Bronchial epithelial cell (primary cell): Measurements from ENCODE around the gene BLACAT1. TPM values are rescaled to one million over a fixed set of nuclear protein-coding genes. Genes with fewer than 3 reads are reported as not detected.
A peak's percentile ranks its signal among the peaks of the same experiment; 100 is the strongest.

Experiments used
- DNase-seq: peaks from one replicate; pipeline ENCODE4 v3.0.0-alpha.2; 2010; ENCODE audit warnings: low read depth
- FAIRE-seq: peaks from 2 replicates; lab custom pipeline; 2011; peaks lifted over from hg19 to GRCh38; lab: Jason Lieb, UNC
- H3K27me3 ChIP-seq: 2 replicates; pipeline ENCODE4 v1.5.1; 2011; ENCODE audit warnings: low read length; ENCODE audit not compliant: control insufficient read depth, insufficient read depth
- H3K36me3 ChIP-seq: 2 replicates; pipeline ENCODE4 v1.5.1; 2011; ENCODE audit warnings: low read length; ENCODE audit not compliant: control insufficient read depth, insufficient read depth
- H3K4me3 ChIP-seq: 2 replicates; pipeline ENCODE4 v1.5.1; 2011; ENCODE audit warnings: mild to moderate bottlenecking, low read depth, low read length, control low read depth
- CTCF ChIP-seq: IDR thresholded peaks from 2 replicates; pipeline ENCODE4 v1.5.1; 2011; ENCODE audit warnings: mild to moderate bottlenecking, moderate library complexity, low read length, control low read depth, inconsistent platforms; ENCODE audit not compliant: insufficient read depth, severe bottlenecking
- total RNA-seq: library from RNA; depleted of rRNA; stranded (reverse); fragments of >200 nt; gene quantifications from 2 replicates; pipeline ENCODE4 v1.2.1, GENCODE V29; 2014

BLACAT1 gene
- total RNA-seq, 1 donor from 2014 or later = 0.79 TPM

GRCh38 chr1:205422993-205423642 lies 32.7 kb downstream of the BLACAT1 start:
- H3K36me3 ChIP-seq = no peaks in the 10 kb centered on the region

DNA sequence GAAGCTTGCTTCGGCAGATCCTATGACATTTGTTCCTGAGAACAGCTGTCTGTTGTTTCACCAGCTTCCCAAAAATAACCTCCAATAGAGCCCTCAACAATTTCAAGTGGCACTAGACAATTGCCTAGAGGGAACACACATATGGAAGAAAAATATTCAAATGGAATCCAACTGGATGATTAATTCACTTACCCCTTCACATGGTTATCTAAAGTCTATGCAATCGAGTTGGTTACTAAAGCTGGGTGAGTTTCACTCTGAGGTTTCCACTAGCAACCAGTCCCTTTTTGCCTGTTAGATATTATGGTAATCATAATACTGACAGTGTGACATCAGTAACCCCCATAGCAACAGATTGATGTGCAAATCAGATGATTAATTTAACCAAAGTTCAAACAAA lies 34.0 kb downstream of the BLACAT1 start, which contains the start of gene LEMD1:
TSS of gene LEMD1 (minus strand) at position 259 of the 400 bp plus-strand sequence. CDS start 1,520 bp downstream, outside the sequence.
- peak; percentile 43 for DNase-seq
- Histone ChIP-seq H3K36me3 (no peaks in the 10 kb centered on the region), H3K27me3 (peaks cover 9% of the 10 kb centered on the region), H3K4me3 (no peak within 1 kb of the TSS)
- no peak for FAIRE-seq
- TF ChIP-seq CTCF = no peak

More at GRCh38 chr1:205422993-205423642, 32.7 kb downstream of the BLACAT1 start:
- Histone ChIP-seq H3K27me3 (peaks cover 9% of the 10 kb centered on the region), H3K4me3 (no peak overlapping the region)
- peak; percentile 14 for TF ChIP-seq CTCF
- FAIRE-seq (no peak), DNase-seq (no peak)

DNA sequence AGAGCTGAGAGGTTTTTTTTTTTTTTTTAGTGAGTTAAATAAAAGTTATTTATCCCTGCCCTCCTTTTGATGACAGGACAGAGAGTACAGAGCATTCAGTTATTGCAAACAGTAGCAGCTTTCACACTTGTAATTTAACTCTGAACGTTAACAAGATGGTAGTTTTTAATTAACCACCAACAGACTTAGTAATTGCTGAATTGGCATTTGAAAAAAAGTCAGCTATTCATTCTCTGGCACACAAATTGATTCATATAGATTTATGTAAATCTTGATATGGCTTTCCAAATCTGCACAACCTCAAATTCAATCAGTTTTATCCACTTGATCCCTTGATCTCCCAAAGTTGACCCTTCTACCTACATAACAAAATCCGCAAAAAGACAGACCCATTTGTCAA lies 34.9 kb downstream of the BLACAT1 start:
- Histone ChIP-seq H3K27me3 (peaks cover 7% of the 10 kb centered on the region), H3K4me3 (no peak overlapping the region), H3K36me3 (no peaks in the 10 kb centered on the region)
- FAIRE-seq (no peak), DNase-seq (no peak)
- no peak for TF ChIP-seq CTCF

DNA sequence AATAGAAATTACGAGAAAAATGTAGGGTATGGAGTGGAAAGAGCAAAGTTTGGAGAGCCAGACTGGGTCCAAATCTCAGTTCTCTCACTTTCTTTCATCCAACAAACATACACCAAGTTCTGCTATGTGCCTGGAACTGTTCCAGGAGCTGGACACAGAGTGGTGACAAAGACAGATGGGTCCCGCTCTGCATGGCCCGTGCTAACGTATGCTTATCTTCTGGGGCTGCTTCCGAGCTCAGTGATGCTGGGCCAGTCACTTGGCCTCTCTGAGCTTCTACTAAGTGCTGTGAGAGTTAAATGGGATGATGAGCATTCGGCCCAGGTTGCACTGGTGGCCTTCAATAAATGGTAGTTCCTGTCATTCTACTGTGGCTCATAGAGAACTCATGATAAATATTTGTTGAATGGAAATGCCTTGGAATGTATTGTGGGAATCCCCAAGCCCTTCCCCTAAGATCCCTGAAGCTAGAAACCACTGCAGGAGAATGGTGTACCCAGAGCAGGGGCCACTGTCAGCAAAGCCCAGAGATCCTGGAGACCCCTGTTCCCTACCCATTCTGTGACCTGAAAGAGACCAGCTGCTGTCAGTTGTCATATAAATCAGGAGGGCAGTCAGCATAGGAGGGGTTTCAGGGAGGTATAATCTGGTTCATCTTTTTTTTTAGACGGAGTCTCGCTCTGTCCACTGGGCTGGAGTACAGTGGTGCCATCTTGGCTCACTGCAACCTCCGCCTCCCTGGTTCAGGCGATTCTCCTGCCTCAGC lies 37.8 kb downstream of the BLACAT1 start:
- Histone ChIP-seq H3K27me3 (peaks cover 6% of the 10 kb centered on the region), H3K4me3 (no peak overlapping the region), H3K36me3 (no peaks in the 10 kb centered on the region)
- no peak for TF ChIP-seq CTCF
- FAIRE-seq = no peak
- DNase-seq = no peak

- peaks cover 4% of the 10 kb centered on the region for H3K27me3 ChIP-seq
- H3K4me3 ChIP-seq = no peak overlapping the region
- H3K36me3 ChIP-seq = no peaks in the 10 kb centered on the region
- no peak for DNase-seq
- FAIRE-seq = no peak
- TF ChIP-seq CTCF = no peak
Observed at GRCh38 chr1:205416322-205416721, 39.5 kb downstream of the BLACAT1 start.
